ENCODE results near the gene SMARCAL1. TPM values are rescaled to one million over a fixed set of nuclear protein-coding genes. Genes with fewer than 3 reads are reported as not detected.

The SMARCAL1 gene
- total and polyA plus RNA-seq, 2 donors (not counting 1 experiment from before 2014, with no cell fraction given) = 20.2 to 46.7 TPM

DNA sequence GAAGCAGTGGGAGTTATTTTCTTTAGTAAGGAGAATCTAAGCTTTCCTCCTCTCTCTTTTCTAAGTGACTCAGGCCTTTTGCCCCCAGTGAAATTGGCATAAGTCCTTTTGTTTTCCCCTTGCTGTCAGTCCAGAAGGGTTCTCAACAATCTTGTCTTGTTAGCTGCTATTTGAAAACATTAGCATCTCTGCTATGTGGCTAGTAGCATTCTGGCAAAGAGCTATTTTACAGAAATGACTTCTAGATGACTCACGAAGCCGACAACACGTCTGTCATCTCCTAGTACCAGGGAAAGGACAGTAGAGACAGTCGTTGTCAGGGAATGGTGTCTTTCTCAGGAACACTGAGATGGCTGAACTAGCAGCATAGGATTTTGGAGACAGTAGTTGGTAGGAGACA lies 14.7 kb downstream of the SMARCAL1 start:
- Histone ChIP-seq H3K36me3 (replicated peaks in 1 of 2; ENCODE audit: control extremely low read depth in 1 of 2, control insufficient read depth in 1 of 2, extremely low read depth in 1 of 2, insufficient read depth in 2 of 2, low read length in 1 of 2) (peaks cover 7 to 92% of the 10 kb centered on the region in 2 experiments), H3K4me3 (ENCODE audit: control extremely low read depth in 1 of 5, extremely low read depth in 1 of 5, insufficient read depth in 1 of 5, low read depth in 2 of 5, low read length in 4 of 5) (no peak overlapping the region), H3K4me1 (ENCODE audit: control insufficient read depth in 2 of 2, insufficient read depth in 2 of 2, low read length in 2 of 2) (no peaks in the 10 kb centered on the region), H3K9me3 (ENCODE audit: control extremely low read depth in 1 of 3, control insufficient read depth in 2 of 3, insufficient read depth in 1 of 3, low read length in 2 of 3) (peaks cover 0 to 13% (median 4%) of the 10 kb centered on the region in 3 donors), H3K4me2 (replicated peaks; ENCODE audit: low read depth, low read length, poor library complexity, severe bottlenecking) (no peak overlapping the region), H3K27ac (ENCODE audit: low read length in 2 of 2) (no peak overlapping the region), H3K79me2 (ENCODE audit: control insufficient read depth, insufficient read depth, low read length) (no peaks in the 10 kb centered on the region), H4K20me1 (ENCODE audit: control insufficient read depth, insufficient read depth, low read length, poor library complexity, severe bottlenecking) (no peaks in the 10 kb centered on the region), H3K27me3 (replicated peaks in 1 of 4; ENCODE audit: control extremely low read depth in 1 of 4, control insufficient read depth in 3 of 4, insufficient read depth in 4 of 4, low read length in 3 of 4) (no peaks in the 10 kb centered on the region), H2AFZ (ENCODE audit: insufficient read depth, low read depth, low read length, poor library complexity, severe bottlenecking) (no peak overlapping the region), H3K9ac (ENCODE audit: low read length) (no peak overlapping the region)
- ChIA-PET POLR2A (no interaction called here), CTCF (interaction anchor here (0.6 kb wide), 1 partner anchor 22 kb away, joined by 3 read pairs; no protein-coding TSS in a partner anchor)
- intact Hi-C loops (cut with micrococcal nuclease) = no loop called here
- DNase-seq (no peak), ATAC-seq (ENCODE audit: low read depth) (no peak)
- peaks cover 3% of the 10 kb centered on the region for H3K9me3 Mint-ChIP-seq (ENCODE audit: insufficient read depth)
- H3K4me3 Mint-ChIP-seq = no peak overlapping the region
- no peaks in the 10 kb centered on the region for H3K27me3 Mint-ChIP-seq
- no peaks in the 10 kb centered on the region for H3K4me1 Mint-ChIP-seq
- 87% methylated on average over 4 of the region's 4 CpGs for WGBS (ENCODE audit: insufficient coverage)
- no peak overlapping the region for H3K27ac Mint-ChIP-seq
- TF ChIP-seq EZH2 (IDR thresholded peaks at IDR 0.05; ENCODE audit: borderline replicate concordance, insufficient read depth, low read depth, low read length, poor library complexity, severe bottlenecking) = no peak
- TF ChIP-seq, protein P1, sequence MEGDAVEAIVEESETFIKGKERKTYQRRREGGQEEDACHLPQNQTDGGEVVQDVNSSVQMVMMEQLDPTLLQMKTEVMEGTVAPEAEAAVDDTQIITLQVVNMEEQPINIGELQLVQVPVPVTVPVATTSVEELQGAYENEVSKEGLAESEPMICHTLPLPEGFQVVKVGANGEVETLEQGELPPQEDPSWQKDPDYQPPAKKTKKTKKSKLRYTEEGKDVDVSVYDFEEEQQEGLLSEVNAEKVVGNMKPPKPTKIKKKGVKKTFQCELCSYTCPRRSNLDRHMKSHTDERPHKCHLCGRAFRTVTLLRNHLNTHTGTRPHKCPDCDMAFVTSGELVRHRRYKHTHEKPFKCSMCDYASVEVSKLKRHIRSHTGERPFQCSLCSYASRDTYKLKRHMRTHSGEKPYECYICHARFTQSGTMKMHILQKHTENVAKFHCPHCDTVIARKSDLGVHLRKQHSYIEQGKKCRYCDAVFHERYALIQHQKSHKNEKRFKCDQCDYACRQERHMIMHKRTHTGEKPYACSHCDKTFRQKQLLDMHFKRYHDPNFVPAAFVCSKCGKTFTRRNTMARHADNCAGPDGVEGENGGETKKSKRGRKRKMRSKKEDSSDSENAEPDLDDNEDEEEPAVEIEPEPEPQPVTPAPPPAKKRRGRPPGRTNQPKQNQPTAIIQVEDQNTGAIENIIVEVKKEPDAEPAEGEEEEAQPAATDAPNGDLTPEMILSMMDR (IDR thresholded peaks at IDR 0.05) = no peak

GRCh38 chr2:216428618-216429350 lies 16.5 kb downstream of the SMARCAL1 start:
- H3K4me3 Mint-ChIP-seq = no peak overlapping the region
- H3K27ac Mint-ChIP-seq = no peak overlapping the region
- no peak overlapping the region for H3K4me2 ChIP-seq (replicated peaks; ENCODE audit: low read depth, low read length, poor library complexity, severe bottlenecking)
- no peaks in the 10 kb centered on the region for H3K79me2 ChIP-seq (ENCODE audit: control insufficient read depth, insufficient read depth, low read length)
- ChIA-PET CTCF (no interaction called here), POLR2A (no interaction called here)
- no peaks in the 10 kb centered on the region for H3K27me3 ChIP-seq (replicated peaks in 1 of 4; ENCODE audit: control extremely low read depth in 1 of 4, control insufficient read depth in 3 of 4, insufficient read depth in 4 of 4, low read length in 3 of 4)
- H3K4me1 Mint-ChIP-seq = no peaks in the 10 kb centered on the region
- TF ChIP-seq, protein P1 (IDR thresholded peaks at IDR 0.05) = no peak
- no peak for TF ChIP-seq EZH2 (IDR thresholded peaks at IDR 0.05; ENCODE audit: borderline replicate concordance, insufficient read depth, low read depth, low read length, poor library complexity, severe bottlenecking)
- H3K4me1 ChIP-seq (ENCODE audit: control insufficient read depth in 2 of 2, insufficient read depth in 2 of 2, low read length in 2 of 2) = no peaks in the 10 kb centered on the region
- H4K20me1 ChIP-seq (ENCODE audit: control insufficient read depth, insufficient read depth, low read length, poor library complexity, severe bottlenecking) = no peaks in the 10 kb centered on the region
- peaks cover 3% of the 10 kb centered on the region for H3K9me3 Mint-ChIP-seq (ENCODE audit: insufficient read depth)
- DNase-seq = no peak
- H3K27me3 Mint-ChIP-seq = no peaks in the 10 kb centered on the region
- no peak for ATAC-seq (ENCODE audit: low read depth)
- no peak overlapping the region for H3K27ac ChIP-seq (ENCODE audit: low read length in 2 of 2)
- WGBS (ENCODE audit: insufficient coverage) = 80% methylated on average over 5 of the region's 6 CpGs
- H2AFZ ChIP-seq (ENCODE audit: insufficient read depth, low read depth, low read length, poor library complexity, severe bottlenecking) = no peak overlapping the region
- peaks cover 0 to 13% (median 4%) of the 10 kb centered on the region in 3 donors for H3K9me3 ChIP-seq (ENCODE audit: control extremely low read depth in 1 of 3, control insufficient read depth in 2 of 3, insufficient read depth in 1 of 3, low read length in 2 of 3)
- peaks cover 5 to 89% of the 10 kb centered on the region in 2 experiments for H3K36me3 ChIP-seq (replicated peaks in 1 of 2; ENCODE audit: control extremely low read depth in 1 of 2, control insufficient read depth in 1 of 2, extremely low read depth in 1 of 2, insufficient read depth in 2 of 2, low read length in 1 of 2)
- H3K4me3 ChIP-seq (ENCODE audit: control extremely low read depth in 1 of 5, extremely low read depth in 1 of 5, insufficient read depth in 1 of 5, low read depth in 2 of 5, low read length in 4 of 5) = no peak overlapping the region
- intact Hi-C loops (cut with micrococcal nuclease) = no loop called here
- H3K9ac ChIP-seq (ENCODE audit: low read length) = no peak overlapping the region

Data from B cell (primary cell).